ENCODE measurements around the gene SDC1.

The SDC1 gene

GRCh38 chr2:20223407-20224163 lies 1.3 kb downstream of the SDC1 start:
- in situ Hi-C loops (cut with HindIII; ENCODE audit: low sequenced_read_pairs): no loop called here
- TF ChIP-seq CTCF (IDR thresholded peaks at IDR 0.05; ENCODE audit: low read depth, low read length): no peak
- peak; percentile 50 for DNase-seq (ENCODE audit: low read depth, low spot score)
- peak overlapping the region; percentile 61 for H3K4me3 ChIP-seq (ENCODE audit: low read depth, low read length)

GRCh38 chr2:20222769-20223406 lies 2.0 kb downstream of the SDC1 start:
- no peak for DNase-seq (ENCODE audit: low read depth, low spot score)
- H3K4me3 ChIP-seq (ENCODE audit: low read depth, low read length): peak overlapping the region; percentile 61
- in situ Hi-C loops (cut with HindIII; ENCODE audit: low sequenced_read_pairs): no loop called here
- no peak for TF ChIP-seq CTCF (IDR thresholded peaks at IDR 0.05; ENCODE audit: low read depth, low read length)

- no peak for DNase-seq (ENCODE audit: low read depth, low spot score)
- in situ Hi-C loops (cut with HindIII; ENCODE audit: low sequenced_read_pairs): no loop called here
- no peak overlapping the region for H3K4me3 ChIP-seq (ENCODE audit: low read depth, low read length)
- no peak for TF ChIP-seq CTCF (IDR thresholded peaks at IDR 0.05; ENCODE audit: low read depth, low read length)
Measured at GRCh38 chr2:20222014-20222768, 2.7 kb downstream of the SDC1 start.

GRCh38 chr2:20221555-20221973 lies 3.4 kb downstream of the SDC1 start:
- peak; percentile 42 for DNase-seq (ENCODE audit: low read depth, low spot score)
- no peak overlapping the region for H3K4me3 ChIP-seq (ENCODE audit: low read depth, low read length)
- no peak for TF ChIP-seq CTCF (IDR thresholded peaks at IDR 0.05; ENCODE audit: low read depth, low read length)
- in situ Hi-C loops (cut with HindIII; ENCODE audit: low sequenced_read_pairs): no loop called here

GRCh38 chr2:20220806-20221554 lies 4.0 kb downstream of the SDC1 start:
- in situ Hi-C loops (cut with HindIII; ENCODE audit: low sequenced_read_pairs): no loop called here
- no peak overlapping the region for H3K4me3 ChIP-seq (ENCODE audit: low read depth, low read length)
- no peak for TF ChIP-seq CTCF (IDR thresholded peaks at IDR 0.05; ENCODE audit: low read depth, low read length)
- DNase-seq (ENCODE audit: low read depth, low spot score): no peak

- H3K4me3 ChIP-seq (ENCODE audit: low read depth, low read length): no peak overlapping the region
- DNase-seq (ENCODE audit: low read depth, low spot score): no peak
- no peak for TF ChIP-seq CTCF (IDR thresholded peaks at IDR 0.05; ENCODE audit: low read depth, low read length)
- in situ Hi-C loops (cut with HindIII; ENCODE audit: low sequenced_read_pairs): no loop called here
Measured at GRCh38 chr2:20219763-20220380, 5.1 kb downstream of the SDC1 start.

Measured in astrocyte of the spinal cord (primary cell).